Measurements from ENCODE around the gene MOB1A. TPM values are rescaled to one million over a fixed set of nuclear protein-coding genes. Genes with fewer than 3 reads are reported as not detected.
A peak's percentile ranks its signal among the peaks of the same experiment; 100 is the strongest.

MOB1A gene
- total and polyA plus RNA-seq, 2 of the 13 experiments (the other 11 are each of a cell fraction or from before 2014, with no cell fraction given) = 48.2 to 139 TPM

DNA sequence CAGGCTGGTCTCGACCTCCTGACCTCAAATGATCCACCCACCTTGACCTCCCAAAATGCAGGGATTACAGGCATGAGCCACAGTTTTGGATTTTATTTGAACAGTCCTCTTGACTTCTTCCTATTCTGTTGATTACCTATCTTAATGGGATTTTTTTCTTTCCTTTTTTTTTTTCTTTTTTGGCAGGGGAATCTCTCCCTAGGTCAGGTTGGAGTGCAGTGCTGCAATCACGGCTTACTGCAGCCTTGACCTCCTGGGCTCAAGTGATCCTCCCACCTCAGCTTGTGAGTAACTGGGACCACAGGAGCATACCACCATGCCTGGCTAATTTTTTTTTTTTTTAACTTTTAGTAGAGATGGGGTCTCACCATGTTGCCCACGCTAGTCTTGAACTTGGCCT lies 22.5 kb upstream of the MOB1A start:
- DNase-seq (ENCODE audit: low spot score) = no peak
- BruUV-seq (replicated peaks) = no TSS peak
- ChIA-PET CTCF (ENCODE audit: low intra/inter-chr PET ratio, low total read pairs) (no interaction called here), POLR2A (interaction anchor here (5.6 kb wide), 1 partner anchor 23 kb away, joined by 53 read pairs; the partner anchor contains the start of gene MOB1A)
- Histone ChIP-seq H3K36me3 (replicated peaks in 1 of 2; ENCODE audit: control insufficient read depth in 1 of 2, insufficient read depth in 2 of 2, low read length in 2 of 2) (peaks cover 1 to 29% of the 10 kb centered on the region in 2 experiments; a peak in 4 of 5 replicates), H2AFZ (ENCODE audit: low read length) (no peak overlapping the region), H3K9ac (ENCODE audit: insufficient read depth, low read depth, low read length) (no peak overlapping the region), H3K9me3 (ENCODE audit: low read length) (no peaks in the 10 kb centered on the region), H3K4me3 (replicated peaks in 1 of 3; ENCODE audit: insufficient read depth in 1 of 3, low read depth in 2 of 3, low read length in 3 of 3) (peak overlapping the region in 2 of 3 experiments; percentile 17 to 72; a peak in 1 of 6 replicates), H3K79me2 (ENCODE audit: insufficient read depth, low read length) (peaks cover 70% of the 10 kb centered on the region), H3K27me3 (ENCODE audit: control insufficient read depth in 1 of 2, insufficient read depth in 2 of 2, low read length in 2 of 2) (no peaks in the 10 kb centered on the region; a peak in 1 of 5 replicates), H3K4me1 (ENCODE audit: insufficient read depth, low read length) (peaks cover 67% of the 10 kb centered on the region), H3K27ac (ENCODE audit: extremely low read length, insufficient read depth, low read length) (no peak overlapping the region), H4K20me1 (ENCODE audit: insufficient read depth, low read length) (peaks cover 62% of the 10 kb centered on the region), H3K4me2 (ENCODE audit: low read depth, low read length) (peak overlapping the region; percentile 73)
- TF ChIP-seq SALL1 (CRISPR knock-in tag; IDR thresholded peaks at IDR 0.05) (peak; percentile 14; the same call in 1 of the 2 replicates), ZNF780A (CRISPR knock-in tag; IDR thresholded peaks at IDR 0.05) (no peak), NR2C2 (CRISPR knock-in tag; IDR thresholded peaks at IDR 0.05; ENCODE audit: borderline replicate concordance) (no peak), LCORL (IDR thresholded peaks at IDR 0.05) (0 out of 2 replicates have a peak, but pooled peaks have one; percentile 45), LCORL (CRISPR knock-in tag; IDR thresholded peaks at IDR 0.05) (0 out of 2 replicates have a peak, but pooled peaks have one; percentile 28), ZNF235 (CRISPR knock-in tag; IDR thresholded peaks at IDR 0.05; ENCODE audit: borderline replicate concordance) (no peak), NR2F6 (IDR thresholded peaks at IDR 0.05) (peak; percentile 65), NR2F6 (CRISPR knock-in tag; IDR thresholded peaks at IDR 0.05) (peak; percentile 55), NR2F1 (CRISPR knock-in tag; IDR thresholded peaks at IDR 0.05) (peak in 1 of 2 experiments; percentile 58; a peak in 2 of 4 replicates), GFI1 (CRISPR knock-in tag; IDR thresholded peaks at IDR 0.05; ENCODE audit: borderline replicate concordance) (peak; percentile 90), ZNF605 (CRISPR knock-in tag; IDR thresholded peaks at IDR 0.05) (0 out of 2 replicates have a peak, but pooled peaks have one; percentile 21)
- WGBS (ENCODE audit: low lambda C conversion rate) = 43% methylated on average over 3 of the region's 3 CpGs
- ATAC-seq = no peak
- intact Hi-C loops (cut with micrococcal nuclease; ENCODE audit: unreplicated experiment) (no loop called here), in situ Hi-C loops (cut with HindIII; ENCODE audit: extremely low pct_ligation_motif_present, low pct_unique_long_range_greater_than_20kb) (no loop called here)
- FAIRE-seq = no peak
